GM18511 (cell line): ENCODE data around the gene FAF1.

Experiments used
- ATAC-seq: cut with Tn5 transposase; IDR thresholded peaks from one replicate; pipeline ENCODE4 v1.9.1; 2021; ENCODE audit warnings: mild to moderate bottlenecking, moderate library complexity; ENCODE audit not compliant: unreplicated experiment

The FAF1 gene

DNA sequence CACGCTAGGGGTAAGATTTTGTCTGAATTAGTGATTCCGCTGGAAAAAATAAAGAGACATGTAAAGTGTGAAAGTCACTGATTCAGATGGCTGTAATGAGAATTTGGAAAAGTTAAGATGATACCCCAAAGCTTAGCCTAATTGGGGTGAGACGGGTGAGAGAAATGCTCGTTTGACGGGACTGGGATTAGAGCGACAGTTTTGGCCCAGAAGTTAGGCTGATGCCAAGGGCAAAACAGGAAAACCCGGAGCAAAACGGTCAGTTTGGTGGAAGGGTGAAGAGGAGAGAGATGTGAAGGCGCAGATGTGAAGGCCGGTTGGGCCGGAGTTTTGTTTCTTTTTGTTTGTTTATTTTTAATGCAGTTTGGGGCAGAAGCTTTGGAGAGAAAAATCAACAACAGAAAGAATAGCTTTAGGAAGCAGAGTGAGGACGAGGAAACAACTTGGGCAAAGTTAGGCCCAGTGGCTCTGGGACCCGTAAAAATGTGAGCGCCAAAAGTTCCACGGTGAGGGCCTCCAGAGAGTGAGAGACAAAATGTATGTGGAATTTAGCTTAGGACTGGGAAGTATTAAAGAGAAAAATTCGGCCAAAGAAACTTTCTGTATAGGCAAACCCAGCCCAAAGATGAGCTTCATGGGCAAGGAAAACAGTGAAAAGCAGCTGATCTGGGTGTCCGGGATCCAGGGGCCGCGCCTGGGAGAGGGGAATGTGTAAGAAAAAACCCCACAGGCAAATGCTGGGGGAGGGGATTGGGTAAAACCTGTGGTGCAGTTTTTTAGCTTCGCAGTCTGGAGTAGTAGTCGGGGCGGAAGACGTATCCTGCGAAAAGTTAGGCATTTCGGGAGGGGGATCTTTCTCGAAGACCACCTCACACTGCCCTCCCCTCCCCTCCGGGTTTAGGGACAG, 538.0 kb downstream of the FAF1 start:
- no peak for ATAC-seq

DNA sequence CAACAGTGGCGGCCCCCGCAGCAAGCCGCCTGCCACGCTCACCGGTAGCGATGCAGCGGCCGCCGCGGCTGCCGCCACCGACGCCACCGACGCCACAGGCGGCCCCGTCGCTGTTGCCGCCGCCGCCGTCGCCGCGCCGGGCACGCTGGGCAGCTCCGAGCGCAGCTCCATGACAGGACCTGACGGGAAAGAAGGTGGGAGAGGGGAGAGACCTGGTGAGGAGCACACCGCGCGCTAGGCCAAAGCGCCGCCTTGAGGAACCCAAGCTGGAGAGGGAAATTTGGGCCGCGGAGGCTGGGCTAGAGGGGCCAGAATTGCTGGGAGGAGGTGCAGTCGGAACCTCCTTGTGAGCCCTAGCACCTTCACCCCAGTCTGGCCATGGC, 538.7 kb downstream of the FAF1 start:
- no peak for ATAC-seq

DNA sequence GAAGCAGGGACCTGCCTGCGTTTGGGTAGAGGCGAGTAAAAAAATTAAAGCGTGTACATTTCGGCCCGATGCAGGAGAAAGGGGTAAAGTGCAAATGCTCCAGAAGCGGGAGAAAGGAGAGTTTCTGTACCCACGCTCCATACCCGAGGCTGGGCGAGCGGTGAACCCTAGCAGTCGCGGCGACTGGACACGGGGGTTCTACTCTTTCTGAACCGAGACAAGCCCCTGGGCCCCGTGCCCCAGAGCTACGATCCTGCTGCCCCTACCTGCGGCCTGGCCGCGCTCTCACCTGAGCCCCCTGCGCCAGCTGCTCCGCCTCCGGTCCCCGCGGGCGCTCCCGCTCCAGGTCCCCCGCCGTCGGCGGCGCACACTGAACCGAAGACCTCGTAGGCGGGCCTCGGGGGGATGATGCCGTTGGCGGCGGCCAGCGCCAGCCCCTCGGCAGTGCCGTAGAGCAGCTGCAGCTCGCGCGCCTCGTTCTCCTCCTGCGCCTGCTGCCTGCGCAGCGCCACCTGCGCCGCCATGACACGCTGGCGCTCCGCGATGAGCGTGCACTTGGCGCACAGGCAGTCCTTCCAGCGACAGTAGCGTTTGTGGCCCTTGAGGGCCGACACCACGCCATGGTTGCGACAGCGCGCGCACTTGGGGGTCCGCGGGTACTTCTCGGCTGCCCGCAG, 539.2 kb downstream of the FAF1 start:
- no peak for ATAC-seq

DNA sequence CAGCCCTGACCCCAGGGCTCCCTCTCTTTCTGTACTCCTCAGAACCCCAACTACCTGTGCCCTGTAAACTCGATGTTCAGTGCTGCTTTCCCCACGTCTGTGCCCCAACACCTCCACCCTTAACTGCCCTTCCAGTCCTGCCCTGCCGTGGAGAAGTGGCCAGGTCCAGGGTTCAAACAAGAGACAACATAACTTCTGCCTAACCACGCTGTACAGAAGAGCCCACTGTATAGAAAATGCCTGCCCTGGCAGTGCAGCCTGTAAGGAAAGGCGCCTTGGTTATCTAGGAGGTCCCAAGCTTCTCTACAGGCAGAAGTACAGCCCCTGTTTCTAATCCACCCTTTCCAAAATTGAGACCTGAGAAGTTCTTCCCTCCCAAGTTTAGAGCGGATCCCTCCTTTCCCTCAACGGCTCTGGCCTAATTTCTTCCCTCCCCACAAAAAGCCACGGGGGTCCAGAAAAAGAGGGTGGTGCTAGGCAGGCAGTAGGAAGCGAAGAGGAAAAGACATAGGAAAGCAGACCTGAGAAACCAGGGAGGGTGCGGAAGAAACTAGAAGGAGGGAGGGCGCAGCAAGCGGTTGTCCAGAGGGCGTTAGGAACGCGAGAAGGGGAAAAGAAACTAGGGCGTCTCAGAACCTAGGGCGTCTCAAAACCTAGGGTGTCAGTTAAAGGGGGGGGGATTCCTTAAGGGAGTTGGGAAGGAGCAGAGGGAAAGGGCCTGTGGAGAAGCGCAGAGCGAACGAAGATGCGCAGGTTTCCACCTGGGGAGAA, 540.0 kb downstream of the FAF1 start:
- no peak for ATAC-seq

DNA sequence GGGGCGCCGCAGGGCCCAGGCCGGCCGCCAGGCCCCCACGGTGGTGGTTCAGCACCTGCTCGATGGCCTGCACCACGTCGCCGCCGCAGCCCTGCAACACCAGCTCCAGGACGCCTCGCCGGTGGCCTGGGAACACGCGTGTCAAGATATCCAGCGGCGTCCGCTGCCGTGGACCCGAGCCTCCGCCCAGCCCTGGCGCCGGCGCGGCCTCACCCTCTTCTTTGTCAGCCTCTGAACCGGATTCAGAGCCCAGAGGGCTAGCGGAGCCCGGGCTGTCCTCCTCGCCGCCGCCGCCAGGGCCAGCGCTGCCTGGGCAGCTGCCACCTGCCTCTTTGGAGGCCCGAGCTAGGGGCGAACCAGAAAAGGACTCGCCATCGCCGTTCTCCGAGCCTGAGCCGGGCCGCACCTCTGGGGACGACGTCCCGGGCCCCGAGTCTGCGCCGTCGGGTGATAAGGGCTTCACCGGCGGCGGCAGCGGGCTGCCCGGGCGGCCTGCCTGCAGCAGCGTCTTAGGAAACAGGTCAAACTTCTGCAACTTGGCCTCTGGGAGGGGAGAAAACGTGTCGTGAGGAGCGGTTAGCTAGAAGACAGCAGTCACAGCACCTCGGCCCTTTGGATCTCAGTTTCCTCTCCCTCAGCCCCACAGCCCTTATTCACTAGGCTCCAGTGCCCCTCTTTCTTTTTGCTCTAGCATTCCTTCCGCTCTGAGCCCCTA, 540.7 kb downstream of the FAF1 start:
- ATAC-seq = no peak

DNA sequence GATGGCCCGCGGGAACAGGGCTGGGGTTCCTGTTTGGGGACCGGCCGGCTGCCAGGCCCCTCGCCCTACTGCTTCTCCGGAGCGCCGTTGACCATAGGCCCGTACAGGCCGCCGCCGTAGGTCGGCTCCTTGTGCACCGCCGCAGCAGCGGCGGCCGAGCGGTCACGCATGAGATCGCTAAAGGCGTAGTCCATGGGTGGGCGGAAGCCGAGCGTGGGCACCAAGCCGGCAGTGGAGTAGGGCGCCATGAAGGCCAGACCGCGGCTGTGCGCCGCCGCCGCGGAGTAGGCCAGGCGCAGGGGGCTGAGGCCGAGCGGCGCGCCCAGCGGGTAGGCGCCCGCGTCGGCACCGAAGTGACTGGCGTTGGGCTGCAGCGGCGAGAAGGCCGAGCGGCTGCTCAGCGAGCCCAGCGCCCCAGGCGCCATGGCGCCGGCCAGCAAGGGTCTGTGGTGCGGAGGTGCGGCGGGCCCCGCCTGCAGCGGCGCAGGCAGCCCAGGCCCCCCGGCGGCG, 541.4 kb downstream of the FAF1 start:
- ATAC-seq = no peak

DNA sequence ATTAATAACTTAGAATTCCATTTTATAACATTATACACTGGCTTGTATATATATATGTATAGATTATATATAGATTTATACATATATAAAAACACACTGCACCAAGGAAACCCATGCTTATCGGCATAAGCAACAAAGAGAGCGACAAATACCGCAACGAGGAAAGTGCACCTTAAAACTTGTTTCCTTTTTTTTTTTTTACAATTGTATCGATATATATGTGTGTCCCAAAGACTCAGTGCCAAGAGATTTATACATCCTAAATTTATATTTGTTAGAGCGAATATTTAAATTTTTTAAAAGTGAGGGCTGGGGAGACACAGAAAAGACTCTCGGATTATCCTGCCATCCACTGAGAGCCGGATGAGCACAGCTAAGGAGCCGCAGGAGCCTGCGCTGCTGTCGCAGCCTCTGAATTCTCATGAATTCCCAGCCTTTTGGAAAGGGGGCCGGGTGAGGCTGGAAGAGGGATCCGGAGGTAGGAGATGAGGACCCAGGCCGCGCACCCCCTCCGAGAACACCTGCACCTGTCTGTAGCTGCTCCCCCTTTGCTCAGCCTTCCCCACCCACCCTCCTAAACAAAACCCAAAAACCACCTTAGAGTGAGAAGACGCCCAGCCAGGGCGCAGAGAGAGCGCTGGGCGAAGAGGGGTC, 542.0 kb downstream of the FAF1 start:
- ATAC-seq = no peak

DNA sequence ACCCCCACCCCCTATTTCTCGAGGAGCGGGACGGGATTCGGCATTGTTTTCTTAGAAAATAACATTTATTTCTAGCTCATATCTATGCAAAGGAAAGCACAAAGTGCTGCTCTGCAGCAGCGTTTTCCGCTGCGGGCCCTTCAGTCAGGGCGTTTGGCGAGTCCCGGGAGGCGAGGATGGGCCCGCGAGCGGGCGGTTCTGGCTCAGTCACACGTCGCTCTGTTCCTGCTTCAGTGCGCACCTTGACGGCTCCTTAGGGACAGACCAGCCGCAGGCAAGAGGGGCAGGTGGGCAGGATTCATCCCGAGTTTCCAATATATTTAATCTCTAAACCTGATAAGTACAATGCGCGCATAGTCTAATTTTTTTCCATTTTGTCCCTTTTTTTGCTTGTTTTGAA, 542.6 kb downstream of the FAF1 start:
- ATAC-seq = no peak

DNA sequence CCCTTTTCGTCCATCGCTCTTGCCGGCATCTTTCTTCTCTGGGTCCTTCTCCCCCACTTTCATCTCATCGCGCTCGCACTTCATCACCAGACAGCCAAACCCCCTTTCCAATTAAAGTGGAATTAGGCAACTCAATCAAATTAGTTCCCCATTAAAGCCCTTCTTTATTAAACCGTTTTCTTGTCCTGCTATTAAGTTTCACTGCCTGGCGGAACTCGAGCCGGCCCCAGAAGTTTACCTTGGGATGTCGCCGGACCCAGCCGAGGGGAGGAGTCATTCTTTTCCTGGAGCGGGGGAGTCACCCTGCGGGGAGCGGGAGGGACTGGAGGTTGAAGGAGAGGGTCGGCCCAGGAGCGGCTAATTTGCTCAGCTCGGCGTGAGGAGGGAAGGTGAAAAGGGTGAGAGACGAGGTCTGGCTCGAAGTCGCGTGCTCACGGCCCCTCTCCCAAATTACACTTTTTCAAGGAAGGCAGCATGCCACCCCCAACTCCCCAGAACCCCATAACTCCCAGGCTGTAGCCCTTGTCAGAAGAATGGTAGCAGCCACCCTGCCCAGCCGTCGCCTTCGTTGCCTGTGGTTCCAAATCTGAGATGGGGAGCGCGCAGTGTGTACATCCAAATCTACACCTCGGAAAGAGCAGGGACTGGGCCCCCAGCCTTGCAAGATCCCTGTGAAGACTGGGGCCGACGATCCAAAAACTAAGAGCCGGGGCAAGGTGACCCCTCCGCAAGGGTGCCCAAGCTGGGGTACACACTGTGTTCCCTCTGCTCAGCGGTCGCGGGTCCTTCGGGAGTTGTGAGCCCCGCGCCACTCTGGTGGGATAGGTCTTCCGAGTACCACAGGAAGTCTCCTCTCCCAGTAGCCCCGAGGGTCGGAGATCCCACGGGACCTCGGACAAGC, 543.3 kb downstream of the FAF1 start:
- ATAC-seq = no peak

DNA sequence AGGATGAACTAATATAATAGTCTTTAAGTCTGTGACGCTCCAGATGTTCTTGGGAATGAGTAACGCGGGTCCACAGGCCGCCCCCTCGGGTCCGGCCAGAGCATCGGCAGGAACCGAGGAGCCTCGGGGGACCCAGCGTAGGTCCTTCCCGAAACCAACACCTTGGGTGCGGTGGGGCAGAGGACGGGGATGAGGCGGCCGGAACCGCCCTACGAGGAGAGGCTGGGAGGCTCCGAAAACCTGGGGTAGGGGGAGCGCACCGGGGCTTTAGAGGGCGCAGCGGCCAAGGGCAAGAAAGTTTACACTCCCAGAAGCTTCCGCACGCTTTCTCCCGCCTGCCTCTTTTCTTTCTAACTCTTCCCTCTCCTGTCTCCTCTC, 543.9 kb downstream of the FAF1 start:
- no peak for ATAC-seq

DNA sequence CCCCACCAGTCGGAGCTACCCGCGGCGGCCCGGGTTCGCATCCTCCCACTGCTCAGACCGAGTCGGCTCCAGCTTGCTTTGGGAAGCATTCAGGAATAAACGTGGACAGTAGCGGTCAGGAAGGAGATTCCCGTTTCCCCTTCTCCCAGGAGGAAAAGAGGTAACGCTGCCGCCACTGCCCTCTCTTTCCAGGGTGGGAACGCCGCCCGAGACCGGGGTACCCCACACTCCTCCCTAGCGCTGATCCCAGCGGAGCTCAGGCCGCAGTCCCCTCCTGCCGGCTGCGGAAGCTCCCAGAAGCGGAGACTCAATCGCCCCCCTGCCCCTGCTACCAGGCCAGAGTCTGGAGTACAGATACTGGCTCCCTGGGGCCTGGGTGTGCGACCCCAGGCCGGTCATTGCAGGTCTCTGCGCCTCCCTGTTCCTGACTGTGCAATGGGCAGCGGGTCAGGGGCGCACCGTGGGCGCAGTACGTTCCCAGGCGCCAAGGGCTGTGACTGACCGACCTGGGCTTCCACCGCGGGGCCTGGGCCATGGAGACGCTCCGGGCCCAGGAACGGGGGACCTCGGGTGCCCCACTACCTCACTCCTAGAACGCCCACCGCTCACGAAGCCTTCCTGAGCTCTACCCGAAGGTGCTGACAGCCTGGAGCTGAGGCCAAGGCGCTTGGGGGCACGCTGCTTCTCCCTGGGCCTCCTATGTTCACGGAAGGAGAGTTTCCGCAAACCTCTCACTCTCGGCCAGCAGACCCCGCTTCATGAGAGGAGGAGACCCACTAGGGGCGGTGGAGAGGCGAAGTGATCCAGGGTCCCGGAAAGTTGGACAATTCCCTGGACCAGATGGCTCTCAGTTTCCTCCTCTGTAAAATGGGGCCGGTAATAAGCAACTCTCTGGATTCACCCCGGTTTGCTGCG, 544.6 kb downstream of the FAF1 start:
- ATAC-seq = no peak

DNA sequence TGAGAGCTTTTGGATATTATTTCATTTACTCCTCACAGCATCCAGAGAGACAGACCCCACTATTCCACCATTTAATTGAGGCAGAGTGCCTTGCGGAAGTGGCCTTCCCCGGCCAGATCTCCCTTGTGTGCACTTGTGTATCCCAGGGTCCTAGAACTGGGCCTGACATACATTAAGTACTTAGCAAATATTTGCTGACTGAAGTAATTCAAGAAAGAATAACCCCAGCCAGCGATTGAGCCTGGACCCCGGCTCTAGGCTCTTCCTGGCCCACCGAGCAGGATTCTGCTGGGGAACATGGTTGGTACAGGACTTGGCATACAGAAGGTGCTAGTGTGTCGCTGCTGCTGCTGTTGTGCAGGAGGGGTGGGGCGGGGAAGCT, 545.2 kb downstream of the FAF1 start:
- no peak for ATAC-seq

DNA sequence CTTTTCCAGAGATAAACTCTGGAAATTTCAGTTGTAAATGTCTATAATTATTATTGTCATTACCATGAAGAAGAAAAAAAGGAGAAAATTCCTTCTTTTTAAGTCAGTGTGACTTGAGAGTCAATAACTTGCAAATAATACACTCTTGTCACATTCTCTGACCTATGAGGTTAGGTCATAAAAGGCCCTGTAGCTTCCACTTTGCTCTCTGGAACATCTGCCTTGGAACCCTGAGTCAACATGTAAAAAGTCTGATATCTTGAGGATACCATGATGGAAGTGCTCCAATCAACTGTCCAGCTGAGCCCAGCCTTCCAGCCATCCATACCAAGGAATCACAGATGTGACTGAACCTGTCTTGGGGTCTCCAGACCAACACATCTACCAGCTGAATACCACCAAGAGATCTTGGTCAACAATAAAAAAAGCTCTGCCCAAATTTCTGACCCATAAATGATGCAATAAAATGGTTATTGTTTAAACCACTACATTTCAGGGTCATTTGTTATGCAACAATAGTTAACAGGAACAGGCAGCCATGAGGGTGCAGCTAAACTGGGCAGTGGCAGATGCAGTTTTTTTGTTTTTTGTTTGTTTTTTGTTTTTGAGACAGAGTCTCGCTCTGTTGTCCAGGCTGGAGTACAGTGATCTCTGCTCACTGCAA, 547.1 kb downstream of the FAF1 start:
- ATAC-seq = no peak

DNA sequence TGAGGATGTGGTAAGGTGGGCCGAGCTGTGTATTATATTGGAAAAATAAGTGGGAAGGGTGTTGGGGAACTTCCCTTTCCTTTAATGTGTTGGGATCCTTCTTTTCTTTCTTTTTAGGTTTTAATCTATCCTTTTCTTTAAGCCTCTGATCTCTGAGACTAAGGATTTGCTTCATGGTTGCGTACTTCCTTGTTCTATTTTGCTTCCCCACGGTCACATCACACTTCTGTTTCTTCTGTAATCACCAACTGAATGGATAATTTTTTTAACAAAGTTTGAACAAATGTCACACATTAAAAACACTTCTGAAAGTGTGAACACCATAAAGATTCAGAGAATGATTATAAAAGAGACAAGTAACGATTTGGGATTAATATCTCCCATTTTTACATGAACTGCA, 554.3 kb downstream of the FAF1 start:
- no peak for ATAC-seq

DNA sequence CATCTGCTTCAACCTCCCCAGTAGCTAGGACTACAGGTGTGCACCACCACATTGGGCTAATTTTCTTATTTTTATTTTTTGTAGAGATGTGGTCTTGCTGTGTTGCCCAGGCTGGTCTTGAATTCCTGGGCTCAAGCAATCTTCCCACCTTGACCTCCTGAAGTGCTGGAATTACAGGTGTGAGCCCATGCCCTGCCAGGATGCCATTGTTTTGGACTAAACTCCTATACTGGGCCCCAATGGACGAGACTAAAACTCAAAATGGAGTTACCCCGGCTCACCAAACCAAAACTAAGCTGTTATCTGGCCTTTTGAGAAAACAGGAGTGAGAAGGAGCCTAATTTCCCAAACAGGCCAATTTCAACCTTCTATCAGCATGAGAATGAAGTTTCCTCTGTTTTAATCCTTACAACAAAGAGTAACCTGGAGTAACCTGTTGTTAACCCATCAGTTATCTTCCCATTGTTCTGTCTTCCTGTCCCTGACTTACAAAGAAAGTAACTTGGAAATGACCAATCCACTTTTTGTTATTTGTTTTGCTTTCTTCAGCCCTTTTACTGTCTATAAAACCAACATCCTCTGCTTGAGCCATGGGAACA, 566.4 kb downstream of the FAF1 start:
- ATAC-seq = no peak
